ENCODE measurements around the gene KCNK18. TPM values are rescaled to one million over a fixed set of nuclear protein-coding genes. Genes with fewer than 3 reads are reported as not detected.

KCNK18 gene
- total and polyA plus RNA-seq, 2 of the 8 experiments (the other 6 are each of a cell fraction or from before 2014, with no cell fraction given) = not detected

DNA sequence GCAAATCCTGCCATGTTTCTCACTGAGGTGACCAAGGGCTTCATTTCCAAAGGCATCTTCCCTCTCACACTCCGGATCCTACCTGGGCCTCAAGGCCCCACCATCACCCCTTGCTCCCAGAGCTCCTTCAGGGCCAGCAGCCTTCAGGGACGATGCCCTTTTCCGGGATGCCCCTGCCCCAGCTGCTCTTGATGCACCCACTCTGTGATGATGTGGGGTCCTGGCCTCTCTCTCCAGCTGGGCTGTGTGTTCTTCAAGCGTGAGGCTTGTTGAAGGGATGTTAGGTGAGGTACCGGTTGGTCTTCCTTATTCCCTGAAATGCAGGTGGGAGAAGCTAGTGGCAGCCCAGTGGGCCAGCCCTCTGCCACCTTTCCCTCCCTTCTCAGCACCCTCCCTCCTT lies 25.3 kb downstream of the KCNK18 start (continued):
- no peak for TF ChIP-seq FOSL1 (IDR thresholded peaks at IDR 0.05; ENCODE audit: insufficient read depth, low read depth, low read length)
- no peak for TF ChIP-seq BRCA1 (IDR thresholded peaks at IDR 0.05; ENCODE audit: low read depth, low read length)
- TF ChIP-seq RBBP5 (IDR thresholded peaks at IDR 0.05; ENCODE audit: borderline replicate concordance, low read depth, low read length) = no peak
- TF ChIP-seq KDM4A (IDR thresholded peaks at IDR 0.05; ENCODE audit: low read depth, low read length, severe bottlenecking) = no peak
- TF ChIP-seq, protein P1, sequence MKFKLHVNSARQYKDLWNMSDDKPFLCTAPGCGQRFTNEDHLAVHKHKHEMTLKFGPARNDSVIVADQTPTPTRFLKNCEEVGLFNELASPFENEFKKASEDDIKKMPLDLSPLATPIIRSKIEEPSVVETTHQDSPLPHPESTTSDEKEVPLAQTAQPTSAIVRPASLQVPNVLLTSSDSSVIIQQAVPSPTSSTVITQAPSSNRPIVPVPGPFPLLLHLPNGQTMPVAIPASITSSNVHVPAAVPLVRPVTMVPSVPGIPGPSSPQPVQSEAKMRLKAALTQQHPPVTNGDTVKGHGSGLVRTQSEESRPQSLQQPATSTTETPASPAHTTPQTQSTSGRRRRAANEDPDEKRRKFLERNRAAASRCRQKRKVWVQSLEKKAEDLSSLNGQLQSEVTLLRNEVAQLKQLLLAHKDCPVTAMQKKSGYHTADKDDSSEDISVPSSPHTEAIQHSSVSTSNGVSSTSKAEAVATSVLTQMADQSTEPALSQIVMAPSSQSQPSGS (IDR thresholded peaks at IDR 0.05; ENCODE audit: low read length) = no peak
- no peak for TF ChIP-seq RAD21 (IDR thresholded peaks at IDR 0.05 in 1 of 2, conservative IDR thresholded peaks at IDR 0.05 in 1 of 2; ENCODE audit: low read depth in 2 of 2, low read length in 2 of 2)
- TF ChIP-seq, protein P2, sequence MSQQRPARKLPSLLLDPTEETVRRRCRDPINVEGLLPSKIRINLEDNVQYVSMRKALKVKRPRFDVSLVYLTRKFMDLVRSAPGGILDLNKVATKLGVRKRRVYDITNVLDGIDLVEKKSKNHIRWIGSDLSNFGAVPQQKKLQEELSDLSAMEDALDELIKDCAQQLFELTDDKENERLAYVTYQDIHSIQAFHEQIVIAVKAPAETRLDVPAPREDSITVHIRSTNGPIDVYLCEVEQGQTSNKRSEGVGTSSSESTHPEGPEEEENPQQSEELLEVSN (IDR thresholded peaks at IDR 0.05) = no peak
- TF ChIP-seq ZNF274 (IDR thresholded peaks at IDR 0.05; ENCODE audit: borderline replicate concordance, extremely low read depth, low read length) = no peak
- TF ChIP-seq JUN (IDR thresholded peaks at IDR 0.05; ENCODE audit: low read depth, low read length) = no peak

Data from H1 (cell line).